ENCODE measurements around the gene BAHCC1.

DNA sequence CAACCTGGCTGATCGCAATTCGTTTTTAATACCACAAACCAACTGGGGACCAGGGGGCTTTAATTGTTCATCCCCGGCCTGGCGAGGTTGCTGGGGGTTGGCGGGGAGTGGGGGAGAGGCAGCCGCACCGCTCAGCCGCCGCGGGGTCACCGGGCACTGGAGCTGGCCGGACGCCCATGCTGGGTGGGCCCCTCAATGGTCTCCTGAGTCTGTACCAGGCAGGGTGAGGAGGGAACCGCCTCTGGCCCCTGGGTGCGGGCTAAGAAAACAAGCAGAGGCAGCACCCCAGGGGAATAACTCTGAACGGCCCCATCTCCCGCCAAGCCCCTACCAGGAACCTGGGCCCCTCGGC lies 73.5 kb downstream of the BAHCC1 start:
- TF ChIP-seq, protein P1, sequence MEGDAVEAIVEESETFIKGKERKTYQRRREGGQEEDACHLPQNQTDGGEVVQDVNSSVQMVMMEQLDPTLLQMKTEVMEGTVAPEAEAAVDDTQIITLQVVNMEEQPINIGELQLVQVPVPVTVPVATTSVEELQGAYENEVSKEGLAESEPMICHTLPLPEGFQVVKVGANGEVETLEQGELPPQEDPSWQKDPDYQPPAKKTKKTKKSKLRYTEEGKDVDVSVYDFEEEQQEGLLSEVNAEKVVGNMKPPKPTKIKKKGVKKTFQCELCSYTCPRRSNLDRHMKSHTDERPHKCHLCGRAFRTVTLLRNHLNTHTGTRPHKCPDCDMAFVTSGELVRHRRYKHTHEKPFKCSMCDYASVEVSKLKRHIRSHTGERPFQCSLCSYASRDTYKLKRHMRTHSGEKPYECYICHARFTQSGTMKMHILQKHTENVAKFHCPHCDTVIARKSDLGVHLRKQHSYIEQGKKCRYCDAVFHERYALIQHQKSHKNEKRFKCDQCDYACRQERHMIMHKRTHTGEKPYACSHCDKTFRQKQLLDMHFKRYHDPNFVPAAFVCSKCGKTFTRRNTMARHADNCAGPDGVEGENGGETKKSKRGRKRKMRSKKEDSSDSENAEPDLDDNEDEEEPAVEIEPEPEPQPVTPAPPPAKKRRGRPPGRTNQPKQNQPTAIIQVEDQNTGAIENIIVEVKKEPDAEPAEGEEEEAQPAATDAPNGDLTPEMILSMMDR (IDR thresholded peaks at IDR 0.05) = no peak
- no peak for TF ChIP-seq POLR2A (IDR thresholded peaks at IDR 0.05)
- TF ChIP-seq POLR2AphosphoS5 (IDR thresholded peaks at IDR 0.05) = no peak
- no peak for TF ChIP-seq EP300 (IDR thresholded peaks at IDR 0.05)
